Measurements from ENCODE around the gene YIPF5. TPM values are rescaled to one million over a fixed set of nuclear protein-coding genes. Genes with fewer than 3 reads are reported as not detected.

The YIPF5 gene
- total and polyA plus RNA-seq, 2 of the 4 experiments (the other 2 are of a cell fraction): 64.4 to 172 TPM

DNA sequence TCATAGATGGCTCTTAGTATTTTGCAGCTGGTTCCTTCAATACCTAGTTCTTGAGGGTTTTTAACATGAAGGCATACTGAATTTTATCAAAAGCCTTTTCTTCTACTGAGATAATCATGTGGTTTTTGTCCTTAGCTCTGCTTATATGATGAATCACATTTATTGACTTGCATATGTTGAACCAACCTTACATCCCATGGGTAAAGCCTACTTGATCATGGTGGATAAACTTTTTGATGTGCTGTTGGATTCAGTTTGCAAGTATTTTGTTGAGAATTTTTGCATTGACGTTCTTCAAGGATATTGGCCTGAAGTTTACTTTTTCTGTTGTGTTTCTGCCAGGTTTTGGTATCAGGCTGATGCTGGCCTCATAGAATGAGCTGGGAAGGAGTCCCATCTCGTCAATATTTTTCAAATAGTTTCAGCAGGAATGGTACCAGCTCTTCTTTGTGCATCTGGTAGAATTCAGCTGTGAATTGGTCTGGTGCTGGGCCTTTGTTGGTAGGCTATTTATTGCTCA lies 49.7 kb downstream of the YIPF5 start:
- H3K9ac ChIP-seq (ENCODE audit: low read depth, low read length): no peak overlapping the region
- H2BK120ac ChIP-seq (ENCODE audit: low read depth, low read length): no peak overlapping the region
- H3K9me3 ChIP-seq (ENCODE audit: control insufficient read depth, insufficient read depth, low read length): no peaks in the 10 kb centered on the region
- no peak for DNase-seq
- in situ Hi-C loops (cut with MboI; ENCODE audit: low sequenced_read_pairs): no loop called here
- no peaks in the 10 kb centered on the region for H3K79me1 ChIP-seq (ENCODE audit: low read depth in 1 of 2, low read length in 2 of 2)
- no peak overlapping the region for H3K14ac ChIP-seq (replicated peaks; ENCODE audit: low read depth, low read length)
- H3K4me2 ChIP-seq (ENCODE audit: low read depth, low read length): no peak overlapping the region
- intact Hi-C loops (cut with micrococcal nuclease): no loop called here
- H2BK5ac ChIP-seq (ENCODE audit: low read depth, low read length, poor library complexity, severe bottlenecking): no peak overlapping the region
- WGBS, 2 experiments (ENCODE audit: extremely low coverage in 2 of 2, insufficient read length in 1 of 2): no CpG with 5 or more reads among the region's 2 CpGs
- H2AFZ ChIP-seq (replicated peaks; ENCODE audit: low read length, poor library complexity): no peak overlapping the region
- dilution Hi-C loops (cut with HindIII; ENCODE audit: low sequenced_read_pairs, unreplicated experiment): no loop called here
- no peaks in the 10 kb centered on the region for H3K27me3 ChIP-seq (ENCODE audit: control insufficient read depth, insufficient read depth, low read length)
- H2AK9ac ChIP-seq (replicated peaks; ENCODE audit: low read depth, low read length, poor library complexity): no peak overlapping the region
- H3K4me3 ChIP-seq (ENCODE audit: insufficient read depth, low read depth, low read length): no peak overlapping the region
- H3K9me1 ChIP-seq (ENCODE audit: insufficient read depth, low read length): peaks cover 3% of the 10 kb centered on the region
- peaks cover 3% of the 10 kb centered on the region; the same call in 1 of the 2 replicates for H3K4me1 ChIP-seq (ENCODE audit: control insufficient read depth, insufficient read depth, low read length)
- BruUV-seq (replicated peaks): no TSS peak
- TF ChIP-seq NFE2L2 (IDR thresholded peaks at IDR 0.05; ENCODE audit: low read depth, low read length) (no peak), POLR2A (IDR thresholded peaks at IDR 0.05; ENCODE audit: low read depth, low read length) (no peak), USF2 (IDR thresholded peaks at IDR 0.05; ENCODE audit: low read depth, low read length) (no peak), RFX5 (IDR thresholded peaks at IDR 0.05; ENCODE audit: low read depth, low read length) (no peak), CTCF (conservative IDR thresholded peaks at IDR 0.05; ENCODE audit: low read depth, low read length) (no peak)
- H4K5ac ChIP-seq (ENCODE audit: low read depth, low read length): no peak overlapping the region
- H3K36me3 ChIP-seq (ENCODE audit: control insufficient read depth, insufficient read depth, low read length): no peaks in the 10 kb centered on the region
- no peaks in the 10 kb centered on the region for H4K20me1 ChIP-seq (ENCODE audit: insufficient read depth, low read length)
- H2BK20ac ChIP-seq (ENCODE audit: low read depth, low read length): no peak overlapping the region
- no peak overlapping the region for H3K23ac ChIP-seq (ENCODE audit: low read depth, low read length)
- no peak overlapping the region for H4K8ac ChIP-seq (ENCODE audit: low read depth in 2 of 2, low read length in 2 of 2)
- H3K4ac ChIP-seq (ENCODE audit: low read depth, low read length): no peak overlapping the region
- ChIA-PET CTCF (interaction anchor here (0.6 kb wide), 1 partner anchor 121 kb away, joined by 7 read pairs; no protein-coding TSS in a partner anchor), POLR2A (ENCODE audit: unreplicated experiment) (no interaction called here)
- H3K18ac ChIP-seq (ENCODE audit: low read depth, low read length): no peak overlapping the region
- no peak overlapping the region for H2AK5ac ChIP-seq (ENCODE audit: low read depth, low read length)
- no peak overlapping the region for H3K27ac ChIP-seq (ENCODE audit: insufficient read depth, low read length)
- no peak overlapping the region for H3K56ac ChIP-seq (ENCODE audit: extremely low read depth, insufficient read depth, low read length)
- H4K91ac ChIP-seq (ENCODE audit: insufficient read depth, low read depth, low read length): no peak overlapping the region
- H2BK15ac ChIP-seq (ENCODE audit: low read depth, low read length): no peak overlapping the region
- ATAC-seq (ENCODE audit: low read depth): no peak

Measured in IMR-90 (cell line).